GM10847 (cell line): ENCODE results near the gene RIPK4.

ENCODE experiments used
- POLR2A ChIP-seq: IDR thresholded peaks from 2 replicates; pipeline ENCODE4 v1.6.1; 2011; ENCODE audit not compliant: insufficient read length; ENCODE audit errors: extremely low read depth

RIPK4 gene

DNA sequence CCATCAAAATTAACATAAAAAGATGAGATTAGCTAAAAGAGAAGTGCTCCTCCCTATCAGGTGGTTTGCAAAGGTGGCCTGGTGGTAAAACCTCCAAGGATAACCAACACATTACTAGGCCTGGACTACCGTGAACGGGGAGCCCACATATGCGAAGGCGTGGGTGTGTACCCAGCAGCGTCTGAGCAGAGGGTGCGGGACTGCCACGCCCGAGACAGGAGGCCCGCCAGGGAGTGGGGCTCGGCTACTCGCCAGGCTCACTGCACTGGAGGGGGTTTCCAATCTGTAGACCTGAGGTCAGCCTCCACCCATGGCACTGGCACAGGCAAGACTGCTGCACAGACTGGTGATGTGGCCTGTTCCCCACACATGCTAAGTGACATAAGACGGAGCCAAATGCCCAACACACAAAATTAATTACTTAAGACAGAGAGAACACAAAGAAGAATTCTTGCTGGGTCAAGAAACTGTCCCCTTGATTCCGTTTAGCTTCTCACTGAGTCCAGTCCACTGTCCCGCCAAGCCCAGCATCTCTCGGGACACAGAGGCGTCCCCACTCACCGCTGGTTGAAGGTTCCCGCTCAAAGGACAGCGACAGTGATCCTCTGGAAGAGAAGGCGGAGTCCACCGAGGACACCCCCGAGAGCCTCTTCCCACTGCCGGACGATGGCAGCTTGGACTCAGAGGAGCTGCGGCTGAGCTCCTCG lies 23.4 kb downstream of the RIPK4 start:
- TF ChIP-seq POLR2A: no peak

DNA sequence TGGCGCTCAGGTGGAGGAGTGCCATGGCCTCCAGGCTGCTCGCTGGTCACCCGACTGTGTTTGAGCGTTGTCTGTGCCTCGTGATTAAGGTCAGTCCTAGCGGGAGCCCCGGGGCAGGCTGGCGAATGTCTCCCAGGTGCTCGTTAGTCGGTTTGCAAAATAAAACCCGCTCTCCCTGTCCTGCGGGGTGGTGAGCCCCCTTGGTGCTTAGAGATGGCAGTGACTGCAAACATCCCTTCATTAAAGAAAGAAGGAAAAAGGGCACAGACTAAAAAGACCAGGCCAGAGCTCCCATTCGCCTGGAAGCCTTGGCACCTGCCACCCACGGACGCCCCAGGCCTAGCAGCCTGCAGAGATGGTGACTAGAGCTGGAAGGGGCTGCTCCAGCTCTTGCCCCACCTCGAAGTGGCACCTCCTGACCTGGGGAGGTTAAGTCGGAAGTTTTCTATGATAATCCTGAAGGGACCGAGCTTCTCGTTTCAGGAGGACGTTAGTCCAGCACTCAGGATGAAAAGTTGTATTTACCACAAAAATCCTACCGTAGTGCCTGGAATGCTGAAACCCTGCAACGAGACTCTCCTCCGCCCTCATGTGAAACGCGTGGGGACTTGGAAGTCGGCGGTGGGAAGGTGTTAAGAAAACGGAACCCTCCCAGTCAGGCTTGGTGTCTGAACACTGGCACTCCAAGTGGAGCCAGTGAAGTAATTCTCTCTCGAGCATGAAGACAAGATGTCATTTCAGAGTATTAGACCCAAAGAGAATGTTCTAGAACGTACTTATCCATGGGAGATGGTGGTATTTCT lies 24.6 kb downstream of the RIPK4 start:
- no peak for TF ChIP-seq POLR2A

DNA sequence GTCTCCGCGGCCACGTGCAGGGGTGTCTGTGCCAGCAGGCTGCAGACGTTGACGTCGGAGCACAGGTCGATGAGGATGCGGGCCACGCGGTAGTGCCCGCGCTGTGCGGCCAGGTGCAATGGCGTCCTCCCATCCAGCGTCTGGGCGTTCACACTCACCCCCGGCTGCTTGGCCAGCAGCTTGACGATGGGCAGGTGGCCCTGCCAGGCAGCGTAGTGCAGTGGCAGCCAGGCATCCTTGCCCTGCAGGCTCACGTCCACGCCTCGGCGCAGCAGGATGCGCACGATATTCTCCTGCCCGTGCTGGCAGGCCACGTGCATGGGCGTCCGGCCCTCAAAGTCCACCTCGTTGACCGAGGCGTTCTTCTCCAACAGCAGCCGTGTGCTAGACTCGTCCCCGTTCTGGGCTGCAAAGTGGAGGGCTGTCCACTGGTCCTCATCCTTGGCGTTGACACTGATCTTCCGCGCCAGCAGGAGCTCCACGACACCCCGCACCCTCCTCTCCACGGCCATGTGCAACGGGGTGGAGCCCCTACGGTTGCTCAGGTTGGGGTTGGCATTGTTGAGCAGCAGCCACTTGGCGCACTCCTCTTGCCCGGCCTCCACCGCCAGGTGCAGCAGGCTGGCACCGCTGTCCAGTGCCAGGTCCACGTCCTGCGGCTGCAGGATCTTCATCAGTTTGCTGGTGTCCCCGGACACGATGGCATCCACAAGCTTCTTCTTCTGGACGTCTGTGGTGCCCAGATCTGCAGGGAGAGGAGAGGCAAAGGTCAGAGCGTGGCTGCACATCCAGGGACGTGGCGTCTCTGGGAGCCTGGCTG lies 25.4 kb downstream of the RIPK4 start:
- no peak for TF ChIP-seq POLR2A

DNA sequence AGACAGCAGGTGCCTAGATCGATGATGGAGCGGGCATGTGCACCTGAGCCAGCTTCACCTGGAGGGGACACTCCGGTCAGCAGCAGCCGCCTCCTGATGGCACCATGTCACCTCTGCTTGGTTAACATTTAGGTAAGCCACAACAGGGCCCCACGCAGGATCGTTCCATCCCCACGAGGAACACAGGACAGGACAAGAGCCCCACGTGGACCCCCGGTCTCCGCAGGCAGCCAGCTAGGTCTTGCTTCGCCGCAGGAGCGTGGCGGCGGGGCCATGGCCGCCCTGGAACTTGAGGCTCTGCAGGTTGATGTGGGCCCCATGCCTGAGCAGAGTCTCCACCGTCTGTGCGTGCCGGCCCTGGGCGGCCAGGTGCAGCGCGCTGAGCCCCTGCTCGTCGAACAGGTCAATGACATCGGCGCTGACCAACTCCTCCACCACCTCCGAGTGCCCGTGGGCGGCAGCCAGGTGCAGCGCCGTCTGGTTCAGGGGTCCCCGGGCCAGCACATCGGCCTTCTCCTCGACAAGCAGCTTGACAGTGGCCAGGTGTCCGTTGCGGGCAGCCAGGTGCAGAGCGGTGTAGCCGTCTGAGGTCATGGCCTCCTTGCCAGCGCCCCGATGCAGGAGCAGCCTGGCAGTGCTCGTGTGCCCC lies 26.1 kb downstream of the RIPK4 start:
- no peak for TF ChIP-seq POLR2A

DNA sequence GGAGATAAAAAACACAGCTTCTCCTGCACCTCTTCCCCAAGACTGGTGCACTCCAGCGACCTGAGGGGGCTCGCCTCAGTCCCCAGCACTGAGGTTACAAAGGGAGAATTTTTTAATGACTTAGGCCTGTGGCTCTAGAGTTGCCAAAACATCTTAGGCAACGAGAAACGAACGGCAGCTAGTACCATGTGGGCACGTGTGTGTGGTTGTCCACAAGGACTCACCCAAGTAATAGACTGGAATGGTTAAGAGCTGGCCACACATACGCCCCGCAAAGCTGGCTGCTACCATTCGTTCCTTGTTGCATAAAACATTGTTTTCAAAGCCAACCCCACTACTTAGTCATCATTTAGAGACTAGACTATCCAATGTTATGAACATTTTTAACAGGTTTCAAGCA lies 26.9 kb downstream of the RIPK4 start:
- no peak for TF ChIP-seq POLR2A

DNA sequence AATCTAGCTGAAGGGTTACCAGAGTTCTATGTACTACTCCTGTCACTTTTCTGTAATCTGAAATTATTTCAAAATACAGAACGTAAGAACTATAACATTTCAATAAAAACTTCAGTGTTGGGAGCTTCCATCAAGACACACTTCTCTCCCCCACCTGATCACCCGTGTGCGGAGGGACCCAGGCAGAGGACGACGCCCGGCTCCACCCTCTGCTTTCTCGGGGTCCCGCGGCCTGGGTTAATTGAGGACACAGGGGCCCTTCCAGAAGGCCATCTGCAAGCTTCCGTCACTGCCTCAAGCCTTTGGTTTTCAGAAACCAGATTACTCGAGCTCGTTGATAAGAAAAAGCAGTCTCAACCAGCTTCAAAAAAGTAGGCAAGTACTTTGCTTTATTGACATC lies 27.8 kb downstream of the RIPK4 start:
- no peak for TF ChIP-seq POLR2A

DNA sequence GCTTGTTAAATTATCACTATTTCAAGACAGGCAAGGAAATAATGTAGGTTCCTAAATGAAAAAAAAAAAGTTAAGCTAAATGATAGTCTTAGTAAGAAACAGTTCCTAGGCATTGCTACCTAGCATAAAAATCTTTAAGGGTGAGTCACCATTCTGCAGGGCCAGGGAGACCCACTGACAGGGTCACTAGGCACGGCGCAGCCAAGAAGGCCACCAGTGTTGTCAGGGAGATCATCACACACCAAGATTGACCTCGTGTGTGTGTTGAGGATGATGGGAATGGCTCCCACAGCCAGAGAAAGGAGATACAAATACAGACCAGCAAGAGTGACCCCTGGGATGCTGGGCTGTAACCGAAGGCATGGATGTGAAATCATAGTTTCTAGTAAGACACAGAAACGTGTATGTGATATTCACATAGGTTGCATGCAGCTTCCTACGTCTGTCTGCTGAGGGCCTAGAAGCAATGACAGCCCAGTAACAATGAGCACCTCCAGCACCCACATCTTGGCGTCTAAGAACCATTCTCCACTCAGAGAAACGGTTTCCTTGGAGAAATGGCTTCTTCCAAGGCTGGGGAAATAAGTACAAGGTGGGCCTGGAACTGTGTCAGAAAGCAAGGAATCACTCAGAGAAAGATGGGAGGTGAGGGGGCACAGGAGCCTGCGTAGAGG lies 29.1 kb downstream of the RIPK4 start:
- no peak for TF ChIP-seq POLR2A

DNA sequence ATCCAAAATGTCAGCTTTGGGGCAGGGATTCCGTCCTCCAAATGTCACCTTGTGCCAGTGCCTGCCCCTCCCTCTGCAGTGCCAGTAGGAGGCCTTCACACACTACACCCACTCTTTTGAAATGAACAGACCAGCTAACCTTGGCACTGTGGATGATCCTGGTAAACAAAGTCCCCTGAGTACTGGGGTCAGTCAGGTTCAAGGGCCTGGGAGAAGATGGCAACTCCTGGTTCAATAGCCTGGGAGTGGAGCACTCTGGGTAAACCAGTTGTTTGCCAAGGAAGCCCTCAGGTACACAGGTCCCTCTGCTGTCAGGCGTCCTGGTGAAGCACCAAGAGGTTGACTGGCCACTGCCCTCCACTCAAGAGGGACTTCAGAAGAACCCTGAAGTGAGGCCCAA lies 30.4 kb downstream of the RIPK4 start:
- TF ChIP-seq POLR2A: no peak

DNA sequence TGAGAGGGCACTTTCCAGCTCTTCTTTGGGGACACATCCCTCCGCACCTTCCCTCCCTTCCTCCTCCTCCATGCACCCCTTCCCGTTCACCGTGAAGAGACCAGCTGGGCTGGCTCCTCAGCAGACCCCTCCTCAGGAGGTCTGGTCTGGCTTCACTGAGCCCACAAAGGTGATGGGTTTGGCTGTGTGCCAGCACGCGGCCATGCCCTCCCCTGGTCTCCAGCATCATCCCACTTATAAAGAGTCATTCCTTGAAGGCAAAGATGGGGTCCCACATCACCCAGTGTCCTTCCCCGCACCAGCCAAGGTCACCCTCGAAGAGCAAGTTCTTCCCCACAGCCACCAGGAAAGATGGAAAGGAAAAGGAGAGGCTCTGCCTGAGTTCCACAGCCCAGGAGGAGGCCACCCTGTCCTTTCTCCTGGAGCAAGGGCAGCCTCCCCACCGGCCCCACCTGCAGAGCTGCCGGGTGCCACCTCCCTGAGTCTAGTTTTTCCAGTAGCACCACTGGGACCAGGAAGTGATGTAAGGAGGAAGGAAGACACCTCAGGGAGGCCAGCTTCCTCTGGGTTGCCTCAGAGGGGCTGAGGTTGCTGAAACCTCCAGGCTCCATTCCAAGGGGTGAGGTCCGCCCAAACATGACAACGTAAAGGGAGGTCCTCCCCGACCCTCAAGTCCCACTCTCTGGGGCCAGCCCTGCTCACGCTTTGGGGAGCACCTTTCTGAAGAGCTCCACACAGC lies 32.7 kb downstream of the RIPK4 start:
- TF ChIP-seq POLR2A: no peak

DNA sequence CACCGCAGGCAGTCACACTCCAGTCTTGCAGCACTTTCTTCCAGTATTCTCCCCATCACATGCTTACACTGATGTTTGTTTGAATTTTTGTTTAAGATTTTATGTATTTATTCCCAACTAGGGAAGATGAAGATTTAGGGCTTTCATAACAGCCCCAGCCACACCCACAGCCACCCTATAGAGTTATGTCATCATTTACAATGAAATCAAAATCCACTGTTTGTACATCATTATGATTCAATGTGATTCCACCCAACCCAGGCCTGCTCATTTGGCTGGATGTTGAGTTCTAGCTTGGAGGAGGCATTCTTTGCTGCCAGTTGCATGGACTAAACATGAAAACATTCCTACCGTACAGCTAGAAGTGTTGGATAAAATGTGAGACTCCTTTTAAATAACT lies 35.8 kb downstream of the RIPK4 start:
- TF ChIP-seq POLR2A: no peak

DNA sequence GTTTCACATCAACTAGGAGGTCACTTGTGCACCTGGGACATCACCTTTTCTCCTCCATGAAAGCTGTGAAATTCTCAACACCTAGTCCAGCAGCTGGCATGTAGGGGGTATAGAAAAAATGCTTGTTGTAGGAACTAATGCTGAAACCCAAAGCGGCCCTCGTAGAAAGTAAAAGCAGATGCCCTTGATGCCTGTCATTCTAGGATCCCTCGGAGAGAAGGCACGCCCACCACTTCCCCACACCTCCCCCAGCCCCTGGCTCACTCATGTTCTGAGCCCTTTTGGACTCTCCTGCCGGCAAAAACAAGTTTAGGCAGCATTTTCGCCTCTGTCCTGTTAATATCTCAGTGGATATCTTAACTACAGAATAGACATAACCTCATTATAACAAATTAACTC lies 36.5 kb downstream of the RIPK4 start:
- TF ChIP-seq POLR2A: no peak

DNA sequence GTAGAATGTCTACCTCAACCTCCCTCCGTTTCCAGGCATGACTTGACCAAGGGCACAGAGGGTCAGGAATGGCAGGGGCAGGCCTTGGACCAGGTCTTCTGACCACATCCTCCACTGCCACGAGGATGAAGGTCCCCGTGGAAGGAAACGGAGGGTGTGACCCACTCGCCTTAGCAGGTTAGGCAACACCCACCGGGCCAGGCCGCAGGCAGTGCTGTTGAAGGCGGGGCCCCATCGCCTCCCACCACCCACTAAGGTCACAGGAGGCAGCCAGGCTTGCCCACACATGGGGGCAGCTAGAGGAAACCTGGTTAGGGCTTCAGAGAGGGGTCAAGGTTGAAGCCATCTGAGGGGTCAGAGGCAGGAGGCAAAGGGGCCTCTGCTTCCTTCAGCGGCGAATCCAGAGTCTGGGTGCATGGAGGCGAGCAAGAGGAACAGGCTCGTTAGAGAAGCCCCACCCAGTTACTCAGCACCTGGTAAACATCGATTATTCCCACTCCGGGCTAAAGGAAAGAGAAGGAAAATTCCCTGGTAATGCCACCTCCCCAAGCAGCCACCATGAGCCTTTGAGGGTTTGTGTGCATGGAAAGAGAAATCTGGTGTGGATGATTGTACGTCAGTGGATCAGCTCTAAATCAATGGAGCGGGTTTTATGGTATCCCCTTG lies 37.0 kb downstream of the RIPK4 start:
- no peak for TF ChIP-seq POLR2A

DNA sequence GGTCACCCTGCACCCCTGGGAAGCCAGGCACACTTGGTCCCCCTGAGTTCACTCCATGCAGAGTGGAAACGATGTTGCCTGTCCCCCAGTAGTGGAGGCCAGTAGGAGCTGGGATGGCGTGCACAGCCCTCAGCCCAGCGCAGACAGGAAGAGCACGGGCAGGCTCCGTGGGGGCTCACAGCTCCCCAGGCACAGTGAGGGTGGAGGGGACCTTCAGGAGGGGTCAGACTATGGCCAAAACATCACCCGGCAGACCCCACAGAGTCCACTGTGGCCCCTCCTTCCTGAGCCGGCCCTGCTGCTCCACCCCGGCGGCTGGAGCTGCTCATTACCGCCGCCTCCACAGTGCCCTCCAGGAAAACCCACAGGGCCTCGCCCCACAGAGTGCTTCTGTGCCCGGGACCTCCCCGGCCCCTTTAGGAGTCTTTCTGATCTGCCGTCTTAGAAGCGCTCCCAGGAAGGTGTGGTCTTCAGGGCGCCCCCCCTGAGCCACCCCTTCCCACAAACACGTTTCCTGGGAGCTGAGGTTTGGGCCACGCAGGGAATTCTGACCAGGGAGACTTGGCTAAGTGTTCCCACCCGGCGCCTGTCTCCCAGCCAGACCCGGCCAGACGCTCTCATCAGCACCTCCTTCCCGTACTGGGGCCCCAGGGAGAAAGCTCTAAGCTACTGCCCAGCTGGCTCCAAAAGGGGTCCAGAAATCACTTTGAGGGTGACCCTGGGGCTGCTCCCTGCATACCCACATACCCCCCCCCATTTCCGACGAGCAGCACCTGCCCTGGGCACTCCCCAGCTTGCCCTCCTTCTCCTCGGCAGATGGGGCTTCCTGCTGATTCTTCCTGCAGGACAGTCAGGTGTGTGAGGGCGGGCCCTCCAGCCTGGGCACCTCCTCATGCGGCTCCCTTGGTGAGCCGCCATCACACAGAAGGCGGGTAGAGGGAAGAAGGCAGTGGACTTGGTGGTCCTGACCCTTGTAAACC lies 38.8 kb downstream of the RIPK4 start:
- TF ChIP-seq POLR2A: no peak
